ENCODE measurements around the gene SPRED1.

DNA sequence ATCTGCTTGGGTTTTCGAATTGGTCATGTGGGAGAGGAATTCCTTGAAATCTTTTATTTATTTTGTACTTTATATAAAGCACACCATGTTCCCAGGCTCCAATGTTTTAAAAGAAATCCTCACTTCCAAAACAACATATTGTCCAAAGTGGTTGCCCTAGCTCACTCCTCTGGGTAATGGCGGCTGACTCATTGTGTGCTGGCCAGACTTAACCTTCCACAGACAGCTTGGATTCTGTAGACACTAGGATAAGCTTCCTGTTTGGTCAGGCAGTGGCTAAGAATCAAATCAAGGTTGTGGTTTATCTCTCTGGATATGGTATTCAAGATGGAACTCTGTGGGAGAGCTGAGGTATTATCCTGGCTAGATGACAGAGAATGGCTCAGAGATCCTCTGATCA, 145.5 kb downstream of the SPRED1 start:
- TF ChIP-seq POLR2A (IDR thresholded peaks at IDR 0.05) = no peak
- TF ChIP-seq, protein P1, sequence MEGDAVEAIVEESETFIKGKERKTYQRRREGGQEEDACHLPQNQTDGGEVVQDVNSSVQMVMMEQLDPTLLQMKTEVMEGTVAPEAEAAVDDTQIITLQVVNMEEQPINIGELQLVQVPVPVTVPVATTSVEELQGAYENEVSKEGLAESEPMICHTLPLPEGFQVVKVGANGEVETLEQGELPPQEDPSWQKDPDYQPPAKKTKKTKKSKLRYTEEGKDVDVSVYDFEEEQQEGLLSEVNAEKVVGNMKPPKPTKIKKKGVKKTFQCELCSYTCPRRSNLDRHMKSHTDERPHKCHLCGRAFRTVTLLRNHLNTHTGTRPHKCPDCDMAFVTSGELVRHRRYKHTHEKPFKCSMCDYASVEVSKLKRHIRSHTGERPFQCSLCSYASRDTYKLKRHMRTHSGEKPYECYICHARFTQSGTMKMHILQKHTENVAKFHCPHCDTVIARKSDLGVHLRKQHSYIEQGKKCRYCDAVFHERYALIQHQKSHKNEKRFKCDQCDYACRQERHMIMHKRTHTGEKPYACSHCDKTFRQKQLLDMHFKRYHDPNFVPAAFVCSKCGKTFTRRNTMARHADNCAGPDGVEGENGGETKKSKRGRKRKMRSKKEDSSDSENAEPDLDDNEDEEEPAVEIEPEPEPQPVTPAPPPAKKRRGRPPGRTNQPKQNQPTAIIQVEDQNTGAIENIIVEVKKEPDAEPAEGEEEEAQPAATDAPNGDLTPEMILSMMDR (IDR thresholded peaks at IDR 0.05) = no peak
